Cerebellar nuclear complex (tissue), 1 donor: ENCODE data around the gene PPM1E.
"Not testable (repeated sequence)": the region's sequence is repeated elsewhere in the genome, so short reads cannot be mapped to it uniquely, and the experiment has no call there.

ENCODE experiments used
- DNase-seq, 2 experiments: peaks; one replicate each; lab custom pipeline; 2025; lab: John Stamatoyannopoulos, UW

PPM1E gene

DNA sequence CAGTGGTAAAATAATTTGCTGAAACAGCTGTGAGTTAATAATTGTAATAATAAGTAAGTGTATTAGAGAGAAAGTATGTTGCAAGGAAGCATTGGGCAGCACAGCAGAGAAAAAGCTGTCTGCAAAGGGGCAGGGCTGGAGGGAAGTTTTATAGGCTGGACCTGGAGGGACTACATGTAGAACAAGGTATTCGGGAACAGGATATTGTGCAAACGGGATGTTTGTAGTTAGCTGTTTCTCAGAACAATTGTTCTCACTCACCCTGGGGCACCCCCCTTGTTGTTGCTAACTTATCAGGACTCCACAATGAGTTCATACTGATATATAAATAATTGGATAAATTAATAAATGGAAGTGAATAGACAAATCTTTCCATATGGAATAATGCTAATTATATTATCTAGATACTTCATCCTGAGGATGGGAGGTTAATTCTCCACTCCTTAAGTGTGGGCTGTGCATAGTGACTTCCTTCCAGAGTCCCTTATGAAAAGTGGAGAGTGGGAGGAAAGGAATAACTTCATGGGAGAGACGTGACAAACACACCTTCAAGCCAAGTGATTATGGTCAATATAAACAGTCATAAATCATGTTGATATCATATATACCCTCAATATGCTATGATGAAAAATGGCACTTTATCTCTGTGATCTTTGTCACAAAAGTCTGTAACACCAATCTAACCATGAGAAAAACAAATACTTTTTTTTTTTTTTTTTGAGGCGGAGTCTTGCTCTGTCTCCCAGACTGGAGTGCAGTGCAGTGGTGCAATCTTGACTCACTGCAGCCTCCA is 85.4 kb downstream of the PPM1E start:
- DNase-seq, result no peak

DNA sequence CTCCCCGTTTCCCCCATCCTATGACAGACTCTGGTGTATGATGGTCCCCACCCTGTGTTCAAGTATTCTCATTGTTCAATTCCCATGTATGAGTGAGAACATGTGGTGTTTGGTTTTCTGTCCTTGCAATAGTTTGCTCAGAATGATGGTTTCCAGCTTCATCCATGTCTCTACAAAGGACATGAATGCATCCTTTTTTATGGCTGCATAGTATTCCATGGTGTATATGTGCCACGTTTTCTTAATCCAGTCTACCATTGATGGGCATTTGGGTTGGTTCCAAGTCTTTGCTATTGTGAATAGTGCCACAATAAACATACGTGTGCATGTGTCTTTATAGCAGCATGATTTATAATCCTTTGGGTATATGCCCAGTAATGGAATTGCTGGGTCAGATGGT is 90.8 kb downstream of the PPM1E start:
- DNase-seq, result not testable (repeated sequence)

DNA sequence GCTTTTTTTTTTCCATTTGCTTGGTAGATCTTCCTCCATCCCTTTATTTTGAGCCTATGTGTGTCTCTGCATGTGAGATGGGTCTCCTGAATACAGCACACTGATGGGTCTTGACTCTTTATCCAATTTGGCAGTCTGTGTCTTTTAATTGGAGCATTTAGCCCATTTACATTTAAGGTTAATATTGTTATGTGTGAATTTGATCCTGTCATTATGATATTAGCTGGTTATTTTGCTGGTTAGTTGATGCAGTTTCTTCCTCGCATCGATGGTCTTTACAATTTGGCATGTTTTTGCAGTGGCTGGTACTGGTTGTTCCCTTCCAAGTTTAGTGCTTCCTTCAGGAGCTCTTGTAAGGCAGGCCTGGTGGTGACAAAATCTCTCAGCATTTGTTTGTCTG is 94.5 kb downstream of the PPM1E start:
- DNase-seq, result not testable (repeated sequence)

- no peak for DNase-seq
Measured at GRCh38 chr17:58865301-58865700, 109.6 kb downstream of the PPM1E start.

GRCh38 chr17:58870747-58871146 is 115.1 kb downstream of the PPM1E start:
- no peak for DNase-seq

GRCh38 chr17:58873926-58874325 is 118.3 kb downstream of the PPM1E start:
- DNase-seq, result no peak

DNA sequence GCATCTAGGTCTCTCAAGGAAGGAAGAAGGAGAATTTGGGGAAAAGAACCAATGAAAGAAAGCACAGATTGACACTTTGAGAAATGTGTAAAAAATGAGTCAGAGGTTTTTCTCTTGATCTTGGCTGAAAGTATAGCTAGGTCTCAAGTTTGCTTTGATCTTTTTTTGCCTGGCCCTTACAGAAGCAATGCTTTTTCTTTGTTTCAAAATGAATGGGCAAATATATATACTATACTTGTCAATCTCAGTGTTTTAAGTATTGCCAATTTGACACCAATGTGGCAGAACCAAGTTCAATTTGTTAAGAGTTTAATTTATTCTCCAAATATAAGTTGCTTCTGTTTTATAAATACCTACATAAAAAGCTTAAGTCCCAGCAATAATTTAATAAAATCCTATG is 119.6 kb downstream of the PPM1E start:
- DNase-seq, result no peak

DNA sequence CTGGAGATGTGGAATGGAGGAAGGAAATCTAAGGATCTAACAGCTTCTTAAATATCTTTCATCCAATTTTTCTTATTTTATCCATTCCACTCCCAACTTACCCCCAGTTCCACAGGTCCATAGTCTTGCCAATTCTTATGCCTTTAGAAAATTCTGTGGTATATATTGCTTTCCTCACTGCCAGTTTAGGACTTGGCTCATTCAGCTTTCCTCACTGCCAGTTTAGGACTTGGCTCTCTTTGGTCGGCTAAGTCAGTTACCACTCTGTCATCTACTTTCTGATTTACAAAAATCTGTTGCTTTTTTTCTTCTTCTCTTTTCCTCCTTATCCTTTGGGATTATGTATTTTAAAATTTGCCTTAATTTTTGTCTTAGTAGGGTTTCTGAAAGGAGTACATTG is 128.5 kb downstream of the PPM1E start:
- no peak for DNase-seq

DNA sequence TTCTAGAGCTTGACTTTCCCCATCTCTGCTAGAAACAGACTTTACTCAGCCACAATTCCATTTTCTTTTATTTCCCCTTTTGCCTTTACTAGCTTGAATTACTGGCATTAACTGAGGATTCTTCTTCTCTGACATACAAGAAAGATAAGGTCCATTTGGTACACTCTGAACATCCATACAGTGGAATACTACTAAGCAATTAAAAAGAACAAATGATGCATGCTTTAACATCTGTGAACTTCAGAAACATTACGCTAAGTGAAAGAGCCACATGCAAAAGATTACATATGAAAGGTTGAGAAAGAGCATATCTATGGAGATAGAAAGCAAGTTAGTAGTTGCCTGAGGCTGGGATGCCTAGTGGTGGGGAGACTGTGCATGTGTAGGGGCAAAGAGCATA is 130.9 kb downstream of the PPM1E start:
- no peak for DNase-seq

DNA sequence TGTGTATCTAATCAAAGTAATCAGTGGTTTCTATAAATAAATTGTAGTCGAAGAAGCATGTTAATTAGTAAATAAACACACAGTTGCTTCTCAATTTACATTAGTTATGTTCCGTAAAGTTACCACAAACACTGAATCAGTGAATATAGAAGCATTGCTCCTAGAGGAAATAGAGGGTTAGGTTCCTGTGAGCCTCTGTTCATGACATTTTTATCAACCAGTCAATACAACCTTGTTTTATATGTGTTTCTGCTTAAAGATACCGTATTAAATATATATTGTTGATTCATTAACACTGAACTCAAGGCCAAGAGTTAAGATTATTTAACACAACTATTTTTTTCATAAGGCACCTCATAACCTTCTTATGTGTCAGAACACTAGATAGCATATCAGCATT is 134.3 kb downstream of the PPM1E start:
- DNase-seq, result no peak

- no peak for DNase-seq
Measured at GRCh38 chr17:58899191-58899590, 143.5 kb downstream of the PPM1E start.

DNA sequence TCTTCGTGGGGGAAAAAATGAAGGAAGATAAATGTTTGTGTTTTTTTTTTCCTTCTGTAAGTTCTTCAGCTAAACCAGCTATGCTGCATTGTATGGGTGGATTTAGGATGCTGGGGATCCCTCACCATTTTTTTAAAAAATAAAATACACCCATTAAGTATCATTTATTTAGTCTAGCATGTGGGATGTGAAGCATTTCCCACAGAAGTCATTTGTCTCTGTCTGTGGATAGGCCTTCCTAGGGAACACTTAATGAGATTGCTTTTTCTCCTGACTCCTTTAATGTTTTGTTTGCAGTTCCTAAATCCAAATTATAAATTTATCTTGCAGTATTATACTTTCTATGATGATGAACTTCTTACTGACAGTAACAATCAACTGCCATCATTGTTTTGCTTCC is 146.7 kb downstream of the PPM1E start:
- DNase-seq, result no peak

GRCh38 chr17:58911741-58912343 is 156.2 kb downstream of the PPM1E start:
- no peak for DNase-seq

DNA sequence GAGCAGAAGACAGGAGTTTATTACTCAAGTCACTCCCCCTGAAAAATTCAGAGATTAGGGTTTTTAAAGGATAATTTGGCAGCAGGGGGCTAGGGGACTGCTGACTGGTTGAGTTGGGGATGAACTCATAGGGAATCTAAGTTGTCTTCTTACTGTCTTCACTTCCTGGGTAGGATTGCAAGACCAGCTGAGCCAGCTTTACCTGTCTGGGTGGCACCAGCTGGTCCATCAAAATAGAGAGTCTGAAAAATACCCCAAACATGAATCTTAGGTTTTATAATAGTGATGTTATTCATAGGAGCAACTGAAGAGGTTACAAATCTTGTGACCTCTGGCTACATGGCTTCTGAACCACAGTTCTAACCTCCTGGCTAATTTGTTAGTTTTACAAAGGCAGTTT is 157.9 kb downstream of the PPM1E start:
- no peak for DNase-seq

DNA sequence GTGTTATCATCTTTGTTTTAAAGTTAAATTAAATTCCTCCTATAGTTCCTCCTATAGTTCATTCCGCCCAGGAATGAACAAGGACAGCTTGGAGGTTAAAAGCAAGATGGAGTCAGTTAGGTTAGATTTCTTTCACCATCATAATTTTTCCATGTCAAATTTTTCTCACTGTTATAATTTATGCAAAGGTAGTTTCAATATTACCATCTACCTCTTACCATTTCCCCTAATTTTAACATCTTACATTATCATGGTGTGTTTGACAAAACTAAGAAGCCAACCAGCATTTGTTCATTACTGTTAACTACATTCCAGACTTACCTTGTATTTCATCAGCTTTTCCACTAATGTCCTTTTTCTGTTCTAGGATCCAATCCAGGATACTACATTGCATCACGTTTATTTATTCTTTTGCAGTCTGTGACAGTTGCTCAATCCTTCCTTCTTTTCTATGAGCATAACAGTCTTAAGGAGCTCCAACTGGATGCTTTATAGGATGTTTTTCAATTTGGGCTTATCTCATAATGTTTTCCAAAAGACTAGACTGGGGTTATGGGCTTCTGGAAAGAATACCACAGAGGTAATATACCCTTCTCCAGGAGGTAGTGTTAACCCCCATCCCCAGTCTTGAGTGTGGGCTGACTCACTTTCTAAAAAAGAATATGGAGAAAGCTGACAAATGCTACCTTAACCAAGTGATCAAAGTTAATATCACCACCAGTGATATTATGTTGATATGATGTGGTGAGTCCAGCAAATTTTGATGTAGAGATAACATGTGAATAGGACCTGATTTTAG is 158.5 kb downstream of the PPM1E start:
- no peak for DNase-seq

DNA sequence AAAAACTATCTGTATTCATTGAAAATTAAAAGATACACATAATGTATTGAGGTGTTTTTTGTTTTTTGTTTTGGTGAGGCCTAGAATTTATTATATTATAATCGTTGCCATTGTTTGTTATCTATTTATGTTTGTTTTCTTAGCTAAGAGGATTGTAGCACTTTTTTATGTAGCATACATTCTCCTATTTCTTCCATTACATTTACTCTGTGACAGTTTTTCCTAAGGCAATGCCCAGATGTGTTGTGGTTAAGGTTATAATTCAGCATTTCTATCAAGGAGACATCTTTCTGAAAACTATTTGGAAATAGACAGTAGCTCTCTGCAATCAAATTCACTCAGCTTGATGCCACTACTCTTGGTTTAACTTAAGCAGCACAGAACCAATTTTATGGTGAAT is 161.6 kb downstream of the PPM1E start:
- DNase-seq, result no peak

DNA sequence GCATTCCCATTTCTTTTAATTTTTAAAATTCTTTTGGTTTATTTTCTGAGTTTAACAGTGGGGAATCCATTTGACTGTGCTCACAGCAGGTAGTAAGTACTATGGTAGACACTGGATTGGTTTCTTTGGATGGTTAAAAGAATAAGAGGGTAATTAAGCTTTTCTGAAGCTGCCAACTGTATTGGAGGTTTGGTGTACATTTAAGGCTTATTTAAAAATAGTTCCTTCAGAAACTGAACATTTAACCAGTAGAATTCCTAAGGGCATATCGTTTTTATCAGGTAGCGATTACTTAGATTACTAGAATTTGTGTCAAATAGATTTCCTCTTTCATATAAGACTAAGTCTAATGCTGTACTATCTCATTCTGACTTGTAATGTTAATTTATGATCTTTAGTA is 162.4 kb downstream of the PPM1E start:
- no peak for DNase-seq

DNA sequence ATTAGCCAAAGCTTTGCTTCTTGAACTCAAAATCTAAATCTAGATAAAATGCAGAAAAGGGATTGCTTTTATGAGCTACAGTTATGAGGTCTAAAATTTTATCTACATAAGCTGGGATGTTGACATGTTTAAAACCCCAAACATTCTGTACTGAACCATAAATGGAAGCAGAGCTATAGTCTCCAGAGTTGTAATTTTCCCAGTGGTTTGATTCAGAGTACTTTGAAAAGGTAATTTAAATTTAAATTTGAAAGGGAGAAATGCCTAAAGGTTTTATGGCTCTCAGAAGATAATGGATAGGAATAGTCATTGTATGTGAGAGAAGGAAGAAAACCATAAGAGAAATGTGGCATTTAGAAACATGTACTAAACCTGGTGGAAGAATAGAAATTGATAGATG is 163.2 kb downstream of the PPM1E start:
- no peak for DNase-seq

- DNase-seq, result no peak
Measured at GRCh38 chr17:58920773-58921172, 165.1 kb downstream of the PPM1E start.

DNA sequence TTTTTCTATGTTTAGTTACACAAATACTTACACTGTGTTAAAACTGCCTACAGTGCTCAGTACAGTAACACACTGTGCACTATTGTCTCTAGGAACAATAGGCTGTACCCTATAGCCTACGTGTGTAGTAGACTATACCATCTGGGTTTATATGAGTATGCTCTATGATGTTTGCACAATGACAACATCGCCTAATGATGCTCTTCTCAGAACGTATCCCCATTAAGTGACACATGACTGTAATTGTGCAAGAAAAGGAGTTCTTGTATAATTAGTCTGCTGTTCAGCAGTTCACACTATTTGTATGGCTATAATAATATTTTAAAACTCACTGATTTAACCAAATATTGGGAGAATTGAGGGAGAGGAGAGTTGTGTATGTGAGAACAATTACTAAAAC is 177.3 kb downstream of the PPM1E start:
- no peak for DNase-seq

DNA sequence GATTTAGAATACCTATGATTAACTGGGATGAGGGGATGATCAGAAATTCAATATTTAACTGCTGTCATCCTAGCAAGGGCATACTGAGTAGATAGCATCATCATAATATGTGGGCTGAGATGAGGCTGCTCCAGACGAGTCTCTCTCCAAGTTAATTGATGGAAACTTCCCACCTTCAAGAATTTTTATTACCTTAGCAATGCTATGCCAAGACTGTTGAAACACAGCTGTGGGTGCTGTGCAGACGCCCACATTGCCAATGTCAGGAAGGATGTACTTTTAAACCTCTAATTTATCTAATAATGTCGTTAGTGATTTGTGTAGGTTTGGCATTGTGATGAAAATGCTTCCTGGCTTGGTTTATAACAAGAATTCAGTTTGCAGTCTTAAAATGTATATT is 180.6 kb downstream of the PPM1E start:
- no peak for DNase-seq

DNA sequence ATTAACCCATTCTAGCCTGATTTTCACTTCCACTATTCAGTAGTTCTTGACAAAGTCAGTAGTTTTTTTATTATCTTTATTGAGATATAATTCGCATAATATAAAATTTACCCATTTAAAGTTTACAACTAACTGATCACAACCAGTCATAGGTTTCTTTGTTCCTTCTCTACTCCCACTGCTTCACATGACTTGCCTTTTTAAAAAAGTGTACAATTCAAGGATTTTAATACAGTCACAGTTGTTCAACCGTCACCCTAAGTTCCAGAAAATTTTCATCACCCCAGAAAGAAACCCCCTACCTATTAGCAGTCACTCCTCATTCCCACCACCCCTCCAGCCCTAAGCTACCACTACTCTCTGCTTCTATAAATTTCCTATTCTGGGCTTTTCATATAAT is 188.5 kb downstream of the PPM1E start:
- DNase-seq, result no peak

- DNase-seq, result no peak
Measured at GRCh38 chr17:58947411-58947810, 191.8 kb downstream of the PPM1E start.
